ENCODE data around the gene RAB31.

RAB31 gene

GRCh38 chr18:9690418-9691188 lies 17.5 kb upstream of the RAB31 start:
- no peaks in the 10 kb centered on the region for H3K36me3 ChIP-seq (ENCODE audit: control insufficient read depth, insufficient read depth, low read length)
- H3K79me2 ChIP-seq, result no peaks in the 10 kb centered on the region
- H3K4me2 ChIP-seq (ENCODE audit: low read length), result no peak overlapping the region
- no peak overlapping the region for H3K27ac ChIP-seq
- no peak for TF ChIP-seq CTCF (IDR thresholded peaks at IDR 0.05)
- no peak overlapping the region for H2AFZ ChIP-seq
- no peaks in the 10 kb centered on the region for H3K27me3 ChIP-seq (ENCODE audit: control insufficient read depth, insufficient read depth, low read length)
- H3K9me3 ChIP-seq (ENCODE audit: control insufficient read depth, low read length), result no peaks in the 10 kb centered on the region
- H3K4me3 ChIP-seq (ENCODE audit: low read depth, low read length), result no peak overlapping the region
- H3K9ac ChIP-seq, result no peak overlapping the region
- H3K4me1 ChIP-seq, result no peaks in the 10 kb centered on the region

- no peaks in the 10 kb centered on the region for H3K36me3 ChIP-seq (ENCODE audit: control insufficient read depth, insufficient read depth, low read length)
- H3K4me2 ChIP-seq (ENCODE audit: low read length), result no peak overlapping the region
- no peak overlapping the region for H3K9ac ChIP-seq
- no peak overlapping the region for H3K27ac ChIP-seq
- no peaks in the 10 kb centered on the region for H3K4me1 ChIP-seq
- no peaks in the 10 kb centered on the region for H3K27me3 ChIP-seq (ENCODE audit: control insufficient read depth, insufficient read depth, low read length)
- no peak overlapping the region for H3K4me3 ChIP-seq (ENCODE audit: low read depth, low read length)
- H2AFZ ChIP-seq, result no peak overlapping the region
- TF ChIP-seq CTCF (IDR thresholded peaks at IDR 0.05), result no peak
- H3K79me2 ChIP-seq, result no peaks in the 10 kb centered on the region
- no peaks in the 10 kb centered on the region for H3K9me3 ChIP-seq (ENCODE audit: control insufficient read depth, low read length)
These were observed 16.9 kb upstream of the RAB31 start for GRCh38 chr18:9691235-9691634.

DNA sequence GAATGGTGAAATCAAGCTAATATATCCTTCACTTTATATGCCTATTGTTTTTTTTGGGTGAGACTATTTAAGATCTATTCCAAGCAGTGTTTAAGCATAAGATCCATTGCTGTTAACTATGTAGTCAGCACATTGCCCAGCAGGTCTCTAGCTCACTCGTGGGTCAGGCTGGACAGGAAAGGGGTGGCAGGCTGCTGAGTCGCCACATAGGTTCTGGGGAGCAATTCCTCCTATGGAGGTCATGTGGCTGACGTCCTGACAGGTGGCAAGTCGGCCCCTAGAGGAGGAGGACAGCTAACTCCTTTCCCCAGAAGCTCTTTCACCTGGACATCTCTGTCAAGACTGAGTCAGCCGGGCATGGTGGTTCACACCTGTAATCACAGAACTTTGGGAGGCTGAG lies 13.9 kb upstream of the RAB31 start:
- no peak for TF ChIP-seq CTCF (IDR thresholded peaks at IDR 0.05)
- no peaks in the 10 kb centered on the region for H3K36me3 ChIP-seq (ENCODE audit: control insufficient read depth, insufficient read depth, low read length)
- H3K9me3 ChIP-seq (ENCODE audit: control insufficient read depth, low read length), result no peaks in the 10 kb centered on the region
- H3K9ac ChIP-seq, result no peak overlapping the region
- H3K27ac ChIP-seq, result no peak overlapping the region
- no peaks in the 10 kb centered on the region for H3K27me3 ChIP-seq (ENCODE audit: control insufficient read depth, insufficient read depth, low read length)
- no peak overlapping the region for H3K4me3 ChIP-seq (ENCODE audit: low read depth, low read length)
- H2AFZ ChIP-seq, result no peak overlapping the region
- H3K79me2 ChIP-seq, result no peaks in the 10 kb centered on the region
- no peak overlapping the region for H3K4me2 ChIP-seq (ENCODE audit: low read length)
- H3K4me1 ChIP-seq, result no peaks in the 10 kb centered on the region

DNA sequence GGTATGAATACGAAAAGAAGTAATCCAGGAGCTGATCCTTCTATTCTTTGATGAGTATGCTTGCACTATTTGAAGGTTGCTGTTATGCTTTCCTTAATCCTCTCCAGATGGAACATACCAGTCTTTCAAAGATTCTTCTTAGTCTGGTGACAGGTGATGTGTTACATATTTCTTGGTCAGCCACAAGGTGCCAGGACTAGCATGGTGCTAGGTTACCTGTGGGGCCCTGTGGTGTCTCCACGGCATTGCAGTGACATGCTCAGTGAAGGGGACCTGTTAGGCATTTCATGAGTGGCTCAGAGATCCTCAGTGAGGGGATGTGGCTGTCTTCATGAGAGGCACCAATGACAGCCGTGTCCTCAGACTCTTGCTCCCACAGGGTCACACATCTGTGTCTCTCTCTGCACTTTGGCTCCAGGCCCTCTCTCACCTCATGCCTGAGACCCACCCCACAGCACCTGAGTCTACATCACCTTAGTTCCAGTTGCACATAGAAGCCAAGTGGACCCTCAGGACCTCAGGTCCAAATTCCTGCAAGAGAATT lies 13.1 kb upstream of the RAB31 start:
- no peak overlapping the region for H3K4me3 ChIP-seq (ENCODE audit: low read depth, low read length)
- no peaks in the 10 kb centered on the region for H3K27me3 ChIP-seq (ENCODE audit: control insufficient read depth, insufficient read depth, low read length)
- no peaks in the 10 kb centered on the region for H3K36me3 ChIP-seq (ENCODE audit: control insufficient read depth, insufficient read depth, low read length)
- H2AFZ ChIP-seq, result no peak overlapping the region
- H3K9me3 ChIP-seq (ENCODE audit: control insufficient read depth, low read length), result no peaks in the 10 kb centered on the region
- TF ChIP-seq CTCF (IDR thresholded peaks at IDR 0.05), result no peak
- no peak overlapping the region for H3K9ac ChIP-seq
- H3K79me2 ChIP-seq, result no peaks in the 10 kb centered on the region
- H3K27ac ChIP-seq, result no peak overlapping the region
- H3K4me2 ChIP-seq (ENCODE audit: low read length), result no peak overlapping the region
- H3K4me1 ChIP-seq, result no peaks in the 10 kb centered on the region

- H3K27ac ChIP-seq, result no peak overlapping the region
- H2AFZ ChIP-seq, result no peak overlapping the region
These were observed 12.5 kb upstream of the RAB31 start for GRCh38 chr18:9695605-9696004.

More at GRCh38 chr18:9695605-9696004, 12.5 kb upstream of the RAB31 start:
- Histone ChIP-seq H3K9me3 (ENCODE audit: control insufficient read depth, low read length) (no peaks in the 10 kb centered on the region), H3K79me2 (no peaks in the 10 kb centered on the region), H3K27me3 (ENCODE audit: control insufficient read depth, insufficient read depth, low read length) (no peaks in the 10 kb centered on the region), H3K36me3 (ENCODE audit: control insufficient read depth, insufficient read depth, low read length) (no peaks in the 10 kb centered on the region), H3K4me1 (no peaks in the 10 kb centered on the region), H3K9ac (no peak overlapping the region), H3K4me2 (ENCODE audit: low read length) (no peak overlapping the region), H3K4me3 (ENCODE audit: low read depth, low read length) (no peak overlapping the region)
- no peak for TF ChIP-seq CTCF (IDR thresholded peaks at IDR 0.05)
